K562 (cell line): Measurements from ENCODE around the gene YES1. TPM values are rescaled to one million over a fixed set of nuclear protein-coding genes. Genes with fewer than 3 reads are reported as not detected.

Source experiments
- CHD1 ChIP-seq: fragments of 200-600 bp; sonication (generic); IDR thresholded peaks from one replicate; pipeline ENCODE4 v1.6.1; 2012; ENCODE audit warnings: mild to moderate bottlenecking, moderate library complexity, low read length, inconsistent platforms
- CHD4 ChIP-seq: fragments of 200-600 bp; sonication (generic); IDR thresholded peaks from 3 replicates; pipeline ENCODE4 v1.6.1; 2012; ENCODE audit warnings: low read depth, mild to moderate bottlenecking, mixed read lengths, low read length, inconsistent platforms; ENCODE audit not compliant: insufficient read depth, insufficient replicate concordance, poor library complexity, severe bottlenecking
- ESRRB ChIP-seq: fragments of 250-450 bp; sonication (Bioruptor Pico); IDR thresholded peaks from 2 replicates; pipeline ENCODE4 v1.5.0; 2020; ENCODE audit warnings: mild to moderate bottlenecking, moderate library complexity, borderline replicate concordance
- GTF3C2 ChIP-seq: IDR thresholded peaks from 3 replicates; pipeline ENCODE4 v1.6.1; 2011; ENCODE audit warnings: borderline replicate concordance, mild to moderate bottlenecking, moderate library complexity; ENCODE audit not compliant: insufficient read length; ENCODE audit errors: extremely low read depth
- KAT8 ChIP-seq: fragments of 450-650 bp; IDR thresholded peaks from 2 replicates; pipeline ENCODE4 v1.6.1; 2016; ENCODE audit warnings: low read depth, mild to moderate bottlenecking
- MEF2D ChIP-seq: conservative IDR thresholded peaks from 2 replicates; pipeline ENCODE4 v1.6.1; 2016; ENCODE audit warnings: low read depth, missing genetic modification characterization, missing compliant biosample characterization
- MXD1 ChIP-seq: fragments of 250-450 bp; sonication (Bioruptor Pico); IDR thresholded peaks from 2 replicates; pipeline ENCODE4 v1.8.0; 2021; ENCODE audit warnings: borderline replicate concordance, mild to moderate bottlenecking, moderate library complexity; ENCODE audit not compliant: poor library complexity, severe bottlenecking
- PRDM10 ChIP-seq: fragments of 450-650 bp; IDR thresholded peaks from 2 replicates; pipeline ENCODE4 v1.6.1; 2018; ENCODE audit not compliant: partially characterized antibody
- SMAD2 ChIP-seq: fragments of 150-350 bp; IDR thresholded peaks from 2 replicates; pipeline ENCODE4 v1.6.1; 2014; ENCODE audit warnings: low read depth, mild to moderate bottlenecking, low read length
- STAG1 ChIP-seq: sonication (generic); formaldehyde crosslinking; IDR thresholded peaks from 2 replicates; pipeline ENCODE4 v1.5.0; 2020; ENCODE audit warnings: missing genetic modification reagents, borderline replicate concordance
- STAT6 ChIP-seq: sonication (generic); formaldehyde crosslinking; IDR thresholded peaks from 2 replicates; pipeline ENCODE4 v1.8.1; 2023; ENCODE audit warnings: mild to moderate bottlenecking, missing genetic modification reagents
- TARDBP ChIP-seq: fragments of 450-650 bp; IDR thresholded peaks from 2 replicates; pipeline ENCODE4 v1.6.1; 2016
- ZBTB11 ChIP-seq, 3 experiments: fragments of 200-800 bp in 1 of 3; fragments of 250-450 bp in 1 of 3; fragments of 450-650 bp in 1 of 3; sonication (Bioruptor Pico) in 1 of 3; sonication (Bioruptor generic) in 1 of 3; formaldehyde crosslinking in 1 of 3; IDR thresholded peaks; 2 replicates each; pipeline versions ENCODE4 v1.6.1 to v1.8.0; 2016 to 2022; ENCODE audit warnings: mild to moderate bottlenecking in 2 of 3, missing genetic modification characterization in 2 of 3, missing compliant biosample characterization in 1 of 3, moderate library complexity in 1 of 3
- polyA plus RNA-seq, 8 experiments: library from polyadenylated mRNA; depleted of rRNA in 4 of 8; stranded (reverse) in 5 of 8; unstranded in 3 of 8; fragments of >200 nt; fragmentation: Nextera tagmentation in 2 of 8; fragmentation: Illumina TruSeq in 1 of 8; extraction: Ambion mirVana in 2 of 8; extraction: Trizol in 1 of 8; gene quantifications; 2 replicates each; pipeline versions ENCODE4 v1.2.1 to v1.2.3, GENCODE V29; 2011 to 2014; ENCODE audit warnings: inconsistent platforms in 1 of 8, missing spikeins in 1 of 8
- total RNA-seq, 7 experiments: library from RNA; depleted of rRNA in 6 of 7; stranded (reverse); fragments of >200 nt in 6 of 7; fragmentation: Illumina TruSeq in 2 of 7; extraction: Trizol in 2 of 7; gene quantifications; 2 replicates each; pipeline versions ENCODE4 v1.2.1 to v1.2.3, GENCODE V29; 2011 to 2021; ENCODE audit warnings: low replicate concordance in 1 of 7

Gene YES1
- total and polyA plus RNA-seq, 9 of the 15 experiments (the other 6 are each of a cell fraction or from before 2014, with no cell fraction given), result 37.2 to 115 (median 77.7) TPM

- TF ChIP-seq CHD4, result no peak
- TF ChIP-seq ESRRB (CRISPR knock-in tag), result no peak
- no peak for TF ChIP-seq MXD1 (CRISPR knock-in tag)
- no peak for TF ChIP-seq KAT8
- no peak for TF ChIP-seq SMAD2
- no peak for TF ChIP-seq CHD1
- TF ChIP-seq STAT6, result no peak
- no peak for TF ChIP-seq STAG1 (CRISPR knock-in tag)
- TF ChIP-seq PRDM10, result no peak
- TF ChIP-seq MEF2D, result no peak
- TF ChIP-seq TARDBP, result no peak
- TF ChIP-seq GTF3C2, result no peak
- no peak for TF ChIP-seq ZBTB11 (CRISPR knock-in tag; IDR thresholded peaks at IDR 0.05)
These were observed 100.8 kb downstream of the YES1 start (continued) for GRCh38 chr18:711310-711656.
